GM23338 (cell line): ENCODE measurements around the gene NDN. TPM values are rescaled to one million over a fixed set of nuclear protein-coding genes. Genes with fewer than 3 reads are reported as not detected.

ENCODE experiments used
- ATAC-seq: fragments of 200-7000 bp; cut with Tn5 transposase; 3 replicates; pipeline ENCODE4 v1.9.1; 2020
- DNase-seq: peaks from one replicate; pipeline ENCODE4 v3.0.0-alpha.2; 2015; ENCODE audit warnings: low spot score
- H2AFZ ChIP-seq: fragments of 200-600 bp; sonication (generic); 2 replicates; pipeline ENCODE4 v1.8.0; 2016; ENCODE audit warnings: antibody characterized with exemption, mild to moderate bottlenecking, moderate library complexity
- H3F3A ChIP-seq: fragments of 200-600 bp; sonication (generic); replicated peaks from 2 replicates; pipeline ENCODE4 v1.8.0; 2017; ENCODE audit warnings: antibody characterized with exemption, mixed run types, low read depth
- H3K27ac ChIP-seq: fragments of 200-600 bp; sonication (generic); 2 replicates; pipeline ENCODE4 v1.6.1; 2016; ENCODE audit warnings: low read depth
- H3K27me3 ChIP-seq: fragments of 200-600 bp; sonication (generic); 2 replicates; pipeline ENCODE4 v1.8.0; 2016; ENCODE audit warnings: mild to moderate bottlenecking, mixed run types, moderate library complexity; ENCODE audit not compliant: insufficient read depth
- H3K36me3 ChIP-seq: fragments of 200-600 bp; sonication (generic); 2 replicates; pipeline ENCODE4 v1.8.0; 2016; ENCODE audit warnings: mild to moderate bottlenecking; ENCODE audit not compliant: insufficient read depth
- H3K4me1 ChIP-seq: fragments of 200-600 bp; sonication (generic); 2 replicates; pipeline ENCODE4 v1.8.0; 2016; ENCODE audit warnings: mild to moderate bottlenecking, moderate library complexity; ENCODE audit not compliant: insufficient read depth
- H3K4me2 ChIP-seq: fragments of 200-600 bp; sonication (generic); 2 replicates; pipeline ENCODE4 v1.7.1; 2017; ENCODE audit warnings: mixed run types
- H3K4me3 ChIP-seq: fragments of 200-600 bp; sonication (generic); 2 replicates; pipeline ENCODE4 v1.6.1; 2016; ENCODE audit warnings: mixed run types
- H3K79me2 ChIP-seq: fragments of 200-600 bp; sonication (generic); replicated peaks from 2 replicates; pipeline ENCODE4 v1.8.0; 2017; ENCODE audit warnings: mild to moderate bottlenecking; ENCODE audit not compliant: insufficient read depth
- H3K9me2 ChIP-seq: fragments of 200-600 bp; sonication (generic); 2 replicates; pipeline ENCODE4 v1.8.0; 2017; ENCODE audit not compliant: insufficient read depth
- H4K20me1 ChIP-seq: fragments of 200-600 bp; sonication (generic); replicated peaks from 2 replicates; pipeline ENCODE4 v1.8.0; 2017; ENCODE audit warnings: mild to moderate bottlenecking; ENCODE audit not compliant: insufficient read depth
- H3K27ac Mint-ChIP-seq: 2 replicates; pipeline ENCODE4 v1.8.0; 2020; ENCODE audit warnings: inconsistent platforms, mild to moderate bottlenecking, moderate library complexity, mixed read lengths
- H3K27me3 Mint-ChIP-seq: 3 replicates; pipeline ENCODE4 v1.8.0; 2022; ENCODE audit warnings: low read depth, mild to moderate bottlenecking, moderate library complexity, mixed read lengths, inconsistent platforms; ENCODE audit not compliant: insufficient read depth, poor library complexity
- H3K36me3 Mint-ChIP-seq: 3 replicates; pipeline ENCODE4 v1.8.0; 2021; ENCODE audit warnings: low read depth, mild to moderate bottlenecking, inconsistent platforms, moderate library complexity, mixed read lengths
- H3K4me1 Mint-ChIP-seq: 3 replicates; pipeline ENCODE4 v1.8.0; 2020; ENCODE audit warnings: mild to moderate bottlenecking, inconsistent platforms, mixed read lengths
- H3K4me3 Mint-ChIP-seq: 3 replicates; pipeline ENCODE4 v1.8.0; 2021; ENCODE audit warnings: moderate library complexity, mild to moderate bottlenecking, inconsistent platforms, mixed read lengths
- H3K9me3 Mint-ChIP-seq: 3 replicates; pipeline ENCODE4 v1.8.0; 2020; ENCODE audit warnings: moderate library complexity, mild to moderate bottlenecking, inconsistent platforms, mixed read lengths
- NANOG ChIP-seq: IDR thresholded peaks from 2 replicates; pipeline ENCODE4 v1.6.1; 2016; ENCODE audit warnings: antibody characterized with exemption, borderline replicate concordance
- POLR2AphosphoS5 ChIP-seq: IDR thresholded peaks from 2 replicates; pipeline ENCODE4 v1.6.1; 2016; ENCODE audit warnings: antibody characterized with exemption, low read depth
- STAT1 ChIP-seq: IDR thresholded peaks from one replicate; pipeline ENCODE4 v1.6.1; 2016; ENCODE audit warnings: antibody characterized with exemption; ENCODE audit not compliant: unreplicated experiment
- ZNF114 ChIP-seq: fragments of 250-450 bp; sonication (Bioruptor Pico); IDR thresholded peaks from 2 replicates; pipeline ENCODE4 v1.5.0; 2020; ENCODE audit warnings: mild to moderate bottlenecking, moderate library complexity
- polyA plus RNA-seq: library from polyadenylated mRNA; unstranded; fragments of >200 nt; fragmentation: Nextera tagmentation; extraction: Ambion mirVana; gene quantifications from 2 replicates; pipeline ENCODE4 v1.2.1, GENCODE V29; 2016
- total RNA-seq: library from RNA; depleted of rRNA; stranded (reverse); fragments of >200 nt; shearing (Covaris generic); gene quantifications from 2 replicates; pipeline ENCODE4 v1.2.3, GENCODE V29; 2014
- TF ChIP-seq, protein P1 (sequence below), 2 experiments: fragments of 200-600 bp in 1 of 2; sonication (generic) in 1 of 2; conservative IDR thresholded peaks; 2 replicates each; pipeline versions ENCODE4 v1.5.1 to v1.6.1; 2016 to 2017; ENCODE audit warnings: antibody characterized with exemption in 2 of 2, low read depth in 2 of 2, mild to moderate bottlenecking in 2 of 2, moderate library complexity in 1 of 2

The NDN gene
- total and polyA plus RNA-seq, 2 experiments from 2014 or later, result 43.7 to 98.1 TPM

- Histone ChIP-seq H3K27me3 (peaks cover 18% of the 10 kb centered on the region), H3K4me3 (peak overlapping the region; percentile 65; the same call in 1 of the 2 replicates), H3F3A (no peaks in the 10 kb centered on the region), H3K4me1 (peaks cover 22% of the 10 kb centered on the region), H4K20me1 (no peaks in the 10 kb centered on the region), H2AFZ (no peak overlapping the region), H3K4me2 (peak overlapping the region; percentile 81), H3K27ac (no peak overlapping the region), H3K79me2 (no peaks in the 10 kb centered on the region), H3K9me2 (no peaks in the 10 kb centered on the region), H3K36me3 (no peaks in the 10 kb centered on the region)
- no peak for TF ChIP-seq STAT1
- TF ChIP-seq, protein P1, sequence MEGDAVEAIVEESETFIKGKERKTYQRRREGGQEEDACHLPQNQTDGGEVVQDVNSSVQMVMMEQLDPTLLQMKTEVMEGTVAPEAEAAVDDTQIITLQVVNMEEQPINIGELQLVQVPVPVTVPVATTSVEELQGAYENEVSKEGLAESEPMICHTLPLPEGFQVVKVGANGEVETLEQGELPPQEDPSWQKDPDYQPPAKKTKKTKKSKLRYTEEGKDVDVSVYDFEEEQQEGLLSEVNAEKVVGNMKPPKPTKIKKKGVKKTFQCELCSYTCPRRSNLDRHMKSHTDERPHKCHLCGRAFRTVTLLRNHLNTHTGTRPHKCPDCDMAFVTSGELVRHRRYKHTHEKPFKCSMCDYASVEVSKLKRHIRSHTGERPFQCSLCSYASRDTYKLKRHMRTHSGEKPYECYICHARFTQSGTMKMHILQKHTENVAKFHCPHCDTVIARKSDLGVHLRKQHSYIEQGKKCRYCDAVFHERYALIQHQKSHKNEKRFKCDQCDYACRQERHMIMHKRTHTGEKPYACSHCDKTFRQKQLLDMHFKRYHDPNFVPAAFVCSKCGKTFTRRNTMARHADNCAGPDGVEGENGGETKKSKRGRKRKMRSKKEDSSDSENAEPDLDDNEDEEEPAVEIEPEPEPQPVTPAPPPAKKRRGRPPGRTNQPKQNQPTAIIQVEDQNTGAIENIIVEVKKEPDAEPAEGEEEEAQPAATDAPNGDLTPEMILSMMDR (conservative IDR thresholded peaks at IDR 0.05; ENCODE audit: low read depth in 2 of 2), result peak; percentile 77 to 93
- peak; percentile 43 for ATAC-seq
- H3K4me1 Mint-ChIP-seq, result peaks cover 13% of the 10 kb centered on the region
- H3K36me3 Mint-ChIP-seq, result peaks cover 6% of the 10 kb centered on the region; the same call in 1 of the 3 replicates
- H3K4me3 Mint-ChIP-seq, result no peak overlapping the region
- H3K27me3 Mint-ChIP-seq, result peaks cover 14% of the 10 kb centered on the region
- H3K27ac Mint-ChIP-seq, result no peak overlapping the region
- DNase-seq, result peak; percentile 82
- H3K9me3 Mint-ChIP-seq, result peaks cover 69% of the 10 kb centered on the region
Observed at GRCh38 chr15:23648920-23649515, 38.1 kb downstream of the NDN start.

GRCh38 chr15:23647421-23648370 lies 39.4 kb downstream of the NDN start, which contains the start of gene MAGEL2:
MAGEL2 (minus strand) TSS chr15:23647867; CDS start chr15:23647742, 125 bp downstream.
- Mint-ChIP-seq H3K27ac (no peak within 1 kb of the TSS), H3K4me3 (peak within 1 kb of the TSS; percentile 73), H3K9me3 (peaks cover 72% of the 10 kb centered on the region), H3K4me1 (peaks cover 17% of the 10 kb centered on the region), H3K27me3 (peaks cover 14% of the 10 kb centered on the region), H3K36me3 (peaks cover 6% of the 10 kb centered on the region; the same call in 1 of the 3 replicates)
- H3K79me2 ChIP-seq, result no peaks in the 10 kb centered on the region
- H3K36me3 ChIP-seq, result no peaks in the 10 kb centered on the region
- H3K27me3 ChIP-seq, result peaks cover 18% of the 10 kb centered on the region
- peak within 1 kb of the TSS; percentile 81 for H3K4me2 ChIP-seq
- no peaks in the 10 kb centered on the region for H4K20me1 ChIP-seq
- peak; percentile 73 for TF ChIP-seq POLR2AphosphoS5
- no peak for TF ChIP-seq ZNF114 (CRISPR knock-in tag)
- H2AFZ ChIP-seq, result peak within 1 kb of the TSS; percentile 89
- no peaks in the 10 kb centered on the region for H3K9me2 ChIP-seq
- peak; percentile 76 for DNase-seq
- no peaks in the 10 kb centered on the region for H3F3A ChIP-seq
- H3K27ac ChIP-seq, result no peak within 1 kb of the TSS
- ATAC-seq, result peak; percentile 42
- peaks cover 28% of the 10 kb centered on the region for H3K4me1 ChIP-seq
- H3K4me3 ChIP-seq, result peak within 1 kb of the TSS; percentile 65

- Histone ChIP-seq H3K27ac (no peak overlapping the region), H3K4me3 (peak overlapping the region; percentile 65), H2AFZ (no peak overlapping the region), H3K79me2 (no peaks in the 10 kb centered on the region), H3K36me3 (no peaks in the 10 kb centered on the region), H3K4me2 (peak overlapping the region; percentile 81), H3F3A (no peaks in the 10 kb centered on the region), H3K27me3 (peaks cover 18% of the 10 kb centered on the region), H3K4me1 (peaks cover 27% of the 10 kb centered on the region), H3K9me2 (no peaks in the 10 kb centered on the region), H4K20me1 (no peaks in the 10 kb centered on the region)
- TF ChIP-seq NANOG, result no peak
- ATAC-seq (no peak), DNase-seq (no peak)
- Mint-ChIP-seq H3K27me3 (peaks cover 15% of the 10 kb centered on the region), H3K9me3 (peaks cover 74% of the 10 kb centered on the region), H3K36me3 (peaks cover 6% of the 10 kb centered on the region; the same call in 1 of the 3 replicates), H3K27ac (no peak overlapping the region), H3K4me3 (peak overlapping the region; percentile 73), H3K4me1 (peaks cover 18% of the 10 kb centered on the region)
Observed at GRCh38 chr15:23647001-23647295, 40.2 kb downstream of the NDN start.
